Suprapubic skin (tissue), 4 donors: ENCODE measurements around the gene MAP2K6. TPM values are rescaled to one million over a fixed set of nuclear protein-coding genes. Genes with fewer than 3 reads are reported as not detected.

ENCODE experiments used
- DNase-seq, 2 donors: peaks; one replicate each; pipeline ENCODE4 v3.0.0-alpha.2; 2019; ENCODE audit warnings: low spot score in 2 of 2
- H3K27ac ChIP-seq: fragments of 200-600 bp; sonication (generic); one replicate; pipeline ENCODE4 v1.5.1; 2019
- H3K27me3 ChIP-seq: fragments of 200-600 bp; sonication (generic); one replicate; pipeline ENCODE4 v1.5.1; 2019
- H3K36me3 ChIP-seq: fragments of 200-600 bp; sonication (generic); one replicate; pipeline ENCODE4 v1.5.1; 2019
- H3K4me1 ChIP-seq: fragments of 200-600 bp; sonication (generic); one replicate; pipeline ENCODE4 v1.5.1; 2019
- H3K4me3 ChIP-seq: fragments of 200-600 bp; sonication (generic); one replicate; pipeline ENCODE4 v1.5.1; 2019; ENCODE audit warnings: mild to moderate bottlenecking
- H3K9me3 ChIP-seq: fragments of 200-600 bp; sonication (generic); one replicate; pipeline ENCODE4 v1.5.1; 2019
- EP300 ChIP-seq: sonication (generic); formaldehyde crosslinking; IDR thresholded peaks from one replicate; pipeline ENCODE4 v1.6.1; 2017; ENCODE audit warnings: antibody characterized with exemption
- POLR2A ChIP-seq, 2 donors: fragments of 450-650 bp; IDR thresholded peaks; one replicate each; pipeline ENCODE4 v1.6.1; 2017; ENCODE audit warnings: antibody characterized with exemption in 2 of 2, mild to moderate bottlenecking in 2 of 2, moderate library complexity in 2 of 2
- POLR2AphosphoS5 ChIP-seq, 3 donors: sonication (generic); formaldehyde crosslinking; IDR thresholded peaks; one replicate each; pipeline ENCODE4 v1.6.1; 2017; ENCODE audit warnings: antibody characterized with exemption in 3 of 3
- WGBS: methylation state at CpG from one replicate; pipeline ENCODE4 v1.1.5; 2018; 5-methylcytosine and 5-hydroxymethylcytosine counted together
- total RNA-seq, 4 donors: library from RNA; depleted of rRNA; stranded (reverse); fragments of >200 nt; gene quantifications; one replicate each; pipeline ENCODE4 v1.1.0, GENCODE V29; 2016
- TF ChIP-seq, protein P1 (sequence below), 2 donors: fragments of 200-600 bp in 1 of 2; fragments of 450-650 bp in 1 of 2; sonication (generic) in 1 of 2; IDR thresholded peaks; one replicate each; pipeline ENCODE4 v1.5.1; 2016 to 2019; ENCODE audit warnings: antibody characterized with exemption in 2 of 2, mild to moderate bottlenecking in 1 of 2, moderate library complexity in 1 of 2

MAP2K6 gene
- total RNA-seq, 4 donors from 2014 or later: 2.4 to 6.3 (median 3.9) TPM

DNA sequence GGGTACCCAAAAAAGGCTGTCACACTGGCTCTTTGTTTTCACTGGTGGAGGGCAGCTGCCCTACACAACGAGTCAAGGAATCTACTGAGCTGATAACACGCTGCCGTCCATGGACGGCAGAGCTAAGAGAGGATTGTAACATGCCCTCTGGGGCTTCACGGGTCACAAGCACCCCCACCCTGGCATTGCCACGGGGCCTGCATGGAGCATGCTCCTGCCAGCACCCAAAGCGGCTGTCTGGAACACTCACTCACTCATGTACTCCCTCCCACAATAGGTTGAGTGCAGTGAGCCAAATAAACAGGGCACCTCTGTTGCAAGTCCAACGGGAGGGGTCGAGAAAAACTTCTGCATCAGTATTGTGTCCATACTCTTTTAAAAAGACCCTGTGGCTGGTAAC is 181.6 kb downstream of the MAP2K6 start:
- 80% methylated on average over 9 of the region's 9 CpGs for WGBS

DNA sequence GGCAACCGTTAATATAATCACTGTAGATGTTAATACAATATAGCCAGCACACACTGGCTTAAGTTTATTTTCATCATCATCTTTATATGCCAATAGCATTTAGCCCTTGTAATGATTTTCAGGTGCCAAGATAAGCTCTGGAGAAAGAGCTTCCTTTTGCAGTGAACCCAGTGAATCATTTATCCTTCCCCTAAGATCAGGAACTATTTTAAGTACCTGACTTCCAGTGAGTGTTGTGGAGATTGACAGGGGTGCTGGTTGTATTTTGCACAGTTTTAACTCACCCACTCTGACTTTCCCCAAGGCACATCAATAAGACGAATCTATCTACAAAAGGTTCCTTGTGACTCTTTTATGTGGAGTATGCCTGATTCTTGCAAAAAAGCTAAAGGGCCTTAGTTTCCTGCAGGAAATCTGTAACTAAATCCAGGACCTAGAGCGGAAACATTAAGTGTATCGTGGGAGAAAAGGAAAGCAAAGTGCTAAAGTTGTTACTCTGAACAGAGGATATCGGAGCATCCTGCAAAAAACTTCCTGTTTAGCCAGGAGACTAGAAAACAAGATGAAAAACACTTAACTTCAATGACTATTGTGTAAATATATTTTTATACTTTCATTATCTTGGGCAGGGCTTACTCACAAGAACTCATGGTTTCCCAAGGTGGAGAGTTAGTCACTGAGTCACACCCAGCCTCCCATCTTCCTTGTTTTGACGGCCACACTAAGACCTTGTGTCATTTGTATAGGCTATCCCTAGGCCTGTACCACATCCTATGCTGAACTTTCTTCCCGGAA is 183.6 kb downstream of the MAP2K6 start:
- Histone ChIP-seq H3K27me3 (no peaks in the 10 kb centered on the region), H3K4me1 (no peaks in the 10 kb centered on the region), H3K9me3 (no peaks in the 10 kb centered on the region), H3K36me3 (no peaks in the 10 kb centered on the region), H3K4me3 (no peak overlapping the region), H3K27ac (no peak overlapping the region)
- no peak for TF ChIP-seq EP300
- DNase-seq: no peak
- WGBS: 75% methylated on average over 7 of the region's 7 CpGs

More for the DNA sequence above, 181.6 kb downstream of the MAP2K6 start:
- no peak overlapping the region for H3K4me3 ChIP-seq
- TF ChIP-seq, protein P1, sequence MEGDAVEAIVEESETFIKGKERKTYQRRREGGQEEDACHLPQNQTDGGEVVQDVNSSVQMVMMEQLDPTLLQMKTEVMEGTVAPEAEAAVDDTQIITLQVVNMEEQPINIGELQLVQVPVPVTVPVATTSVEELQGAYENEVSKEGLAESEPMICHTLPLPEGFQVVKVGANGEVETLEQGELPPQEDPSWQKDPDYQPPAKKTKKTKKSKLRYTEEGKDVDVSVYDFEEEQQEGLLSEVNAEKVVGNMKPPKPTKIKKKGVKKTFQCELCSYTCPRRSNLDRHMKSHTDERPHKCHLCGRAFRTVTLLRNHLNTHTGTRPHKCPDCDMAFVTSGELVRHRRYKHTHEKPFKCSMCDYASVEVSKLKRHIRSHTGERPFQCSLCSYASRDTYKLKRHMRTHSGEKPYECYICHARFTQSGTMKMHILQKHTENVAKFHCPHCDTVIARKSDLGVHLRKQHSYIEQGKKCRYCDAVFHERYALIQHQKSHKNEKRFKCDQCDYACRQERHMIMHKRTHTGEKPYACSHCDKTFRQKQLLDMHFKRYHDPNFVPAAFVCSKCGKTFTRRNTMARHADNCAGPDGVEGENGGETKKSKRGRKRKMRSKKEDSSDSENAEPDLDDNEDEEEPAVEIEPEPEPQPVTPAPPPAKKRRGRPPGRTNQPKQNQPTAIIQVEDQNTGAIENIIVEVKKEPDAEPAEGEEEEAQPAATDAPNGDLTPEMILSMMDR (IDR thresholded peaks at IDR 0.05): no peak
- TF ChIP-seq POLR2AphosphoS5 (IDR thresholded peaks at IDR 0.05) (no peak), POLR2A (IDR thresholded peaks at IDR 0.05) (no peak), EP300 (no peak)
- H3K36me3 ChIP-seq: no peaks in the 10 kb centered on the region
- H3K27me3 ChIP-seq: no peaks in the 10 kb centered on the region
- no peak overlapping the region for H3K27ac ChIP-seq
- no peaks in the 10 kb centered on the region for H3K9me3 ChIP-seq
- H3K4me1 ChIP-seq: no peaks in the 10 kb centered on the region
- DNase-seq: no peak

DNA sequence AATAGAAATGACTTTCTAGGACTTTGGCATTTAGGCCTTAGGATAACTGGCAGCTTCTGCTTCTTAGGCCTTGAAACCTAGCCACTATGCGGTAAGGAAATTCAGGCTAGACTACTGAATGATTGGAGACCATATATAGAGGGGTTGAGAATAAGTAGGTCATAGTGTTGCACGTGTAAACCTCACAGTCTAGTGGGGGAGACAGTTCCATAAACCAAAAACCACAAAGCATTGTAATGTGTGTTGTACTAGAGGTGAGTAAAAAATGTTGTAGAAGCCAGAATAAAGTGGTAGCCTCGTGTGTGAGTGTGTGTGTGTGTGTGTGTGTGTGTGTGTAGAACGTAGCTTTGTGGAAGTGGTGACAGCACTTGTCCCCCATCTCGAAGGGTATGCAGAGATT is 188.5 kb downstream of the MAP2K6 start:
- H3K4me1 ChIP-seq: peaks cover 13% of the 10 kb centered on the region
- H3K27ac ChIP-seq: no peak overlapping the region
- H3K9me3 ChIP-seq: no peaks in the 10 kb centered on the region
- H3K27me3 ChIP-seq: no peaks in the 10 kb centered on the region
- TF ChIP-seq EP300 (no peak), POLR2A (IDR thresholded peaks at IDR 0.05) (no peak), POLR2AphosphoS5 (IDR thresholded peaks at IDR 0.05) (no peak)
- TF ChIP-seq, protein P1 (IDR thresholded peaks at IDR 0.05): no peak
- 74% methylated on average over 5 of the region's 5 CpGs for WGBS
- H3K4me3 ChIP-seq: no peak overlapping the region
- H3K36me3 ChIP-seq: no peaks in the 10 kb centered on the region
- DNase-seq: no peak

Other genes with a start within 250 kb of the MAP2K6 start
- 10 to 100 TPM in 2 of 4 donors, 1 to 10 TPM in 2; 1.5 to 19.1 (median 10.3) TPM for gene ABCA10, start 185.9 kb upstream of the MAP2K6 start, total RNA-seq
- gene ABCA5, start 87.6 kb upstream of the MAP2K6 start, total RNA-seq: 100 to 1,000 TPM in 1 of 4 donors, 10 to 100 TPM in 3; 48.9 to 211 (median 62.9) TPM